CD14-positive monocyte (primary cell): ENCODE measurements around the gene MED27. TPM values are rescaled to one million over a fixed set of nuclear protein-coding genes. Genes with fewer than 3 reads are reported as not detected.

ENCODE experiments used
- DNase-seq, 3 donors: peaks; one replicate each; pipeline ENCODE4 v3.0.0-alpha.2; 2011 to 2022
- H2AFZ ChIP-seq: 2 replicates; pipeline ENCODE4 v1.6.0; 2012; ENCODE audit warnings: mild to moderate bottlenecking, low read depth, low read length, inconsistent platforms; ENCODE audit not compliant: insufficient read depth, poor library complexity, severe bottlenecking
- H3K27ac ChIP-seq, 2 donors: 1 replicate in 1 of 2; 2 replicates in 1 of 2; pipeline ENCODE4 v1.5.1; 2012 to 2013; ENCODE audit warnings: low read length in 2 of 2, control low read depth in 1 of 2, inconsistent platforms in 1 of 2, low read depth in 1 of 2, mild to moderate bottlenecking in 1 of 2
- H3K27me3 ChIP-seq, 2 donors: one replicate each; pipeline versions ENCODE4 v1.6.0 to v1.6.1; 2011 to 2013; ENCODE audit warnings: low read length in 2 of 2; ENCODE audit not compliant: control insufficient read depth in 2 of 2, insufficient read depth in 2 of 2
- H3K36me3 ChIP-seq, 2 donors: replicated peaks in 1 of 2; 1 replicate in 1 of 2; 2 replicates in 1 of 2; pipeline versions ENCODE4 v1.5.1 to v1.6.1; 2012 to 2013; ENCODE audit warnings: low read length in 2 of 2, control low read depth in 1 of 2, inconsistent platforms in 1 of 2, mild to moderate bottlenecking in 1 of 2; ENCODE audit not compliant: insufficient read depth in 2 of 2, control insufficient read depth in 1 of 2
- H3K4me1 ChIP-seq, 2 donors: 1 replicate in 1 of 2; 2 replicates in 1 of 2; pipeline versions ENCODE4 v1.5.1 to v1.6.1; 2012 to 2013; ENCODE audit warnings: low read length in 2 of 2, control low read depth in 1 of 2, inconsistent platforms in 1 of 2, mild to moderate bottlenecking in 1 of 2, moderate library complexity in 1 of 2; ENCODE audit not compliant: insufficient read depth in 2 of 2, control insufficient read depth in 1 of 2
- H3K4me2 ChIP-seq: replicated peaks from 2 replicates; pipeline ENCODE3; 2012; ENCODE audit warnings: low read length, moderate library complexity, mild to moderate bottlenecking; ENCODE audit not compliant: poor library complexity, severe bottlenecking; ENCODE audit errors: extremely low read depth
- H3K4me3 ChIP-seq, 3 experiments: fragments of 200-600 bp in 1 of 3; sonication (generic) in 1 of 3; replicated peaks in 1 of 3; 1 replicate in 2 of 3; 2 replicates in 1 of 3; pipeline ENCODE4 v1.5.1; 2011 to 2013; ENCODE audit warnings: low read length in 3 of 3, mild to moderate bottlenecking in 3 of 3, control low read depth in 2 of 3, low read depth in 2 of 3, inconsistent platforms in 1 of 3, moderate library complexity in 1 of 3
- H3K79me2 ChIP-seq: 2 replicates; pipeline ENCODE4 v1.6.0; 2012; ENCODE audit warnings: mild to moderate bottlenecking, control low read depth, inconsistent platforms, low read length, moderate library complexity; ENCODE audit not compliant: insufficient read depth
- H3K9ac ChIP-seq: 2 replicates; pipeline ENCODE4 v1.6.0; 2017; ENCODE audit warnings: low read length, mild to moderate bottlenecking; ENCODE audit not compliant: insufficient read depth, poor library complexity, severe bottlenecking
- H3K9me3 ChIP-seq, 2 donors: replicated peaks in 1 of 2; 1 replicate in 1 of 2; 2 replicates in 1 of 2; pipeline versions ENCODE4 v1.5.1 to v1.6.1; 2012 to 2013; ENCODE audit warnings: low read length in 2 of 2, control low read depth in 1 of 2; ENCODE audit not compliant: control insufficient read depth in 1 of 2, insufficient read depth in 1 of 2
- H4K20me1 ChIP-seq: 2 replicates; pipeline ENCODE4 v1.6.0; 2012; ENCODE audit warnings: mild to moderate bottlenecking, low read length, control low read depth, moderate library complexity; ENCODE audit not compliant: insufficient read depth
- H3K27ac Mint-ChIP-seq, 7 donors: one replicate each; pipeline ENCODE4 v1.8.0; 2020; ENCODE audit warnings: mild to moderate bottlenecking in 7 of 7, mixed read lengths in 7 of 7, moderate library complexity in 6 of 7, inconsistent platforms in 2 of 7
- H3K27me3 Mint-ChIP-seq, 3 donors: one replicate each; pipeline ENCODE4 v1.8.0; 2021 to 2022; ENCODE audit warnings: low read depth in 3 of 3, mild to moderate bottlenecking in 3 of 3, mixed read lengths in 3 of 3, moderate library complexity in 3 of 3, inconsistent platforms in 1 of 3
- H3K36me3 Mint-ChIP-seq, 2 donors: one replicate each; pipeline ENCODE4 v1.8.0; 2020; ENCODE audit warnings: mixed read lengths in 2 of 2, inconsistent platforms in 1 of 2, mild to moderate bottlenecking in 1 of 2
- H3K4me1 Mint-ChIP-seq: one replicate; pipeline ENCODE4 v1.8.0; 2020; ENCODE audit warnings: mild to moderate bottlenecking, mixed read lengths
- H3K4me3 Mint-ChIP-seq, 2 donors: one replicate each; pipeline ENCODE4 v1.8.0; 2020; ENCODE audit warnings: mild to moderate bottlenecking in 2 of 2, mixed read lengths in 2 of 2, moderate library complexity in 1 of 2
- H3K9me3 Mint-ChIP-seq, 7 donors: one replicate each; pipeline ENCODE4 v1.8.0; 2020 to 2022; ENCODE audit warnings: mixed read lengths in 7 of 7, mild to moderate bottlenecking in 6 of 7, moderate library complexity in 6 of 7, inconsistent platforms in 2 of 7
- CTCF ChIP-seq: fragments of 200-600 bp; IDR thresholded peaks from one replicate; pipeline ENCODE4 v1.8.0; 2022; ENCODE audit warnings: antibody characterized with exemption, mild to moderate bottlenecking
- WGBS: methylation state at CpG from one replicate; pipeline ENCODE4 v1.1.5; 2013; ENCODE audit warnings: missing lambda C conversion rate; ENCODE audit not compliant: insufficient coverage; 5-methylcytosine and 5-hydroxymethylcytosine counted together
- intact Hi-C, 2 donors: fragments of 100-400 bp; cut with micrococcal nuclease; formaldehyde crosslinking; loops; one replicate each; pipeline versions ENCODE4 v1.15.0 to v1.15.1; 2023
- polyA plus RNA-seq, 3 donors: library from polyadenylated mRNA; depleted of rRNA in 1 of 3; unstranded in 2 of 3; stranded (reverse) in 1 of 3; fragments of 300-500 nt in 2 of 3; fragments of >200 nt in 1 of 3; fragmentation: Illumina TruSeq in 2 of 3; gene quantifications; 1 replicate in 2 of 3; 2 replicates in 1 of 3; pipeline ENCODE4 v1.2.3, GENCODE V29; 2012 to 2021

MED27 gene
- polyA plus RNA-seq, 3 donors = 14.0 to 26.9 (median 25.8) TPM

- Histone ChIP-seq H4K20me1 (peaks cover 5% of the 10 kb centered on the region), H3K79me2 (no peaks in the 10 kb centered on the region), H3K4me1 (no peaks in the 10 kb centered on the region), H3K27me3 (no peaks in the 10 kb centered on the region), H2AFZ (no peak overlapping the region), H3K27ac (no peak overlapping the region), H3K4me3 (no peak overlapping the region), H3K9ac (no peak overlapping the region), H3K9me3 (no peaks in the 10 kb centered on the region), H3K36me3 (peaks cover 0 to 11% of the 10 kb centered on the region in 2 donors), H3K4me2 (no peak overlapping the region)
- no peaks in the 10 kb centered on the region for H3K27me3 Mint-ChIP-seq
- intact Hi-C loops = no loop called here
- H3K4me1 Mint-ChIP-seq = no peaks in the 10 kb centered on the region
- H3K9me3 Mint-ChIP-seq = no peaks in the 10 kb centered on the region
- H3K27ac Mint-ChIP-seq = no peak overlapping the region
- no peak for TF ChIP-seq CTCF
- no peak for DNase-seq
- H3K36me3 Mint-ChIP-seq = peaks cover 17 to 23% of the 10 kb centered on the region in 2 donors
- 100% methylated on average over 5 of the region's 10 CpGs for WGBS
- H3K4me3 Mint-ChIP-seq = no peak overlapping the region
Measured at GRCh38 chr9:131992906-131993657, 86.6 kb downstream of the MED27 start.

GRCh38 chr9:131987232-131987631 is 92.4 kb downstream of the MED27 start:
- DNase-seq = no peak
- Mint-ChIP-seq H3K4me3 (no peak overlapping the region), H3K36me3 (peaks cover 0 to 2% of the 10 kb centered on the region in 2 donors), H3K4me1 (no peaks in the 10 kb centered on the region), H3K27ac (no peak overlapping the region), H3K27me3 (no peaks in the 10 kb centered on the region), H3K9me3 (no peaks in the 10 kb centered on the region)
- no peaks in the 10 kb centered on the region for H3K9me3 ChIP-seq
- TF ChIP-seq CTCF = no peak
- H3K9ac ChIP-seq = no peak overlapping the region
- intact Hi-C loops = no loop called here
- H3K27ac ChIP-seq = no peak overlapping the region
- WGBS = 100% methylated on average over 1 of the region's 5 CpGs
- H4K20me1 ChIP-seq = peaks cover 9% of the 10 kb centered on the region
- no peak overlapping the region for H3K4me3 ChIP-seq
- no peaks in the 10 kb centered on the region for H3K4me1 ChIP-seq
- H3K4me2 ChIP-seq = no peak overlapping the region
- H3K79me2 ChIP-seq = no peaks in the 10 kb centered on the region
- H3K27me3 ChIP-seq = no peaks in the 10 kb centered on the region
- H2AFZ ChIP-seq = no peak overlapping the region
- H3K36me3 ChIP-seq = no peaks in the 10 kb centered on the region
